ENCODE data around the gene BCL2L14. TPM values are rescaled to one million over a fixed set of nuclear protein-coding genes. Genes with fewer than 3 reads are reported as not detected.

The BCL2L14 gene, protein sequence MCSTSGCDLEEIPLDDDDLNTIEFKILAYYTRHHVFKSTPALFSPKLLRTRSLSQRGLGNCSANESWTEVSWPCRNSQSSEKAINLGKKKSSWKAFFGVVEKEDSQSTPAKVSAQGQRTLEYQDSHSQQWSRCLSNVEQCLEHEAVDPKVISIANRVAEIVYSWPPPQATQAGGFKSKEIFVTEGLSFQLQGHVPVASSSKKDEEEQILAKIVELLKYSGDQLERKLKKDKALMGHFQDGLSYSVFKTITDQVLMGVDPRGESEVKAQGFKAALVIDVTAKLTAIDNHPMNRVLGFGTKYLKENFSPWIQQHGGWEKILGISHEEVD
- not detected for total RNA-seq
- long read RNA-seq, donor 1, partial matches to known transcripts = 0 of 4 reads
- long read RNA-seq, donor 1, other reads (novel, unspliced or antisense) = 4 of 4 reads
- long read RNA-seq, donor 2 = 0 reads

DNA sequence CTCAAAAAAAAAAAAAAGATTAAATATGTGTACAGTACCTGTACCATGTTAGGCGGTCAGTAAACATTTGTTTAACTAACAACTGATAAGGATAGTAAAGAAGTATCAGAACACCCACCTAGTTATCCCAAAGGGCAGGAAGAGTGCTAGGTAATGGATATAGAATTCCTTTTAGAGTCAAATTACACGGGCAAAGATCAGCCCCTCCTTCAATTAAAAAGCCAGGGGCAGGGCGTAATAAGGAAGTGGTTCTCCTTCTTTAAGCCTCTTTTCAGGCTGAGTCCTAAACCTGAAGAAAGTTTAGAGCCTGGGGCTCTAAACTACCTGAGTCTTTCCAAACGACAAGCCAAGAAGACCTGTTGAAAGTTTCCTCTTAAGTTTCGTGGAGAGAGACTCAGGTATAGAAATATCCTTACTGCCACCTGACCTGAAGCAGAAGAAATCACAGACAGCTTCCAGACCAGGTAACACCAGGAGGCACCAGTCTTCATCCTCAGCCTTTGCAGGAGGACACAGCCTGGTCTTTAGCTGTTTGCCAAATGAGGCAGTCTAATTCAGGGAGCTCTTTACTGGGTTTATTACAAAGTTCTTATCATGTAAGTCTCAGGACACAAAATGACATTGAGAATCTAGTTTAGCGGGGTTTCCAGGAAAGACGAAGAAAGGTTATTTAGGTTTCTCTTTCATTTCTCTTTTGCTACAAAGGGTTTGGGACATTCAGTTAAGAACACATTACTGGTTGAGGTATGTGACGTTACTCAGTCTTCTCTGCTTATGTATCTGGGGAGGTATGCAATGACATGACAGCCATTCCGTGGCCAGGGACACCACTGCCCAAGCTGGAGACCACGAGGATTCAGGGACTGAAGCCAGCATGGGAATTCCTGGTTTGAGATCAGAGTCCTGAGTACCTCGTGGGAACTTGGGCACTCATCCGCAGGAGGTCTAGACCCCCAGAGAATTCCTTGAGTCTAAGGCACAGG lies at the start of gene BCL2L14:
BCL2L14 (plus strand) TSS at position 266 of the 983 bp plus-strand sequence. CDS start 8,367 bp downstream, outside the sequence.
- DNase-seq (ENCODE audit: low spot score) = no peak
- intact Hi-C loops (cut with DNase I) = no loop called here

DNA sequence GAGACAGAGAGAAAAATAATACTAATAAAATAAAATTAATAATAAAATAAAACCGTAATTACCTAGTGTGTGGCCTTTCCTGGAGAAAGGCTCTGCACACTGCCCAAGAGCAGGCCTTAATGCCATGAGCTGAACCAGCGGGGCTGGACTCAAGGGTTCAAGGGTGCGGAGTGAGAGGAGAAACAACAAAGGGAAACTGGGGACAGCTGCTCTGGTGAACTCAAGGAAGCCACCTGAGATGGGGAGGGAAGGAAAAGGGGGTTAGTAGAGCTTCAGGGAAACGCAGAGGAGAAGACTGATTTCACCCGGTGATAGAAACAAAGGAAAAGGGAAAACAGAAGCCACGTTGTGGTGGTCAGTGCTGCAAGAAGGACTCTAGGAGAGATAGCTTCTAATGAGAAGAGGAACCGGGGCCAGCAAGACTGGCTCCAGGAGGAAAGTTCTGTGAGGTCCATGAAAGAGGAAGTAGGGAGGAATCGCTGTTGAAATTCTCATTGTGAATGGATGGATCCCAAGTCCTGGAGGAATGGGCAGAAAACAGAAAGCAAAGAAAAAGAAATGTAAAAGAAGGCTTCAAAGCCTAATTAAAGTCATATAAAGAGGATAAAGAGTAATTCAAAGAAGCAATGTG lies 48.3 kb upstream of the BCL2L14 start:
- no peak for DNase-seq (ENCODE audit: low spot score)
- intact Hi-C loops (cut with DNase I) = loop anchor here (5.0 to 10.0 kb wide), 2 partner anchors 128 to 425 kb away; no protein-coding TSS in a partner anchor

DNA sequence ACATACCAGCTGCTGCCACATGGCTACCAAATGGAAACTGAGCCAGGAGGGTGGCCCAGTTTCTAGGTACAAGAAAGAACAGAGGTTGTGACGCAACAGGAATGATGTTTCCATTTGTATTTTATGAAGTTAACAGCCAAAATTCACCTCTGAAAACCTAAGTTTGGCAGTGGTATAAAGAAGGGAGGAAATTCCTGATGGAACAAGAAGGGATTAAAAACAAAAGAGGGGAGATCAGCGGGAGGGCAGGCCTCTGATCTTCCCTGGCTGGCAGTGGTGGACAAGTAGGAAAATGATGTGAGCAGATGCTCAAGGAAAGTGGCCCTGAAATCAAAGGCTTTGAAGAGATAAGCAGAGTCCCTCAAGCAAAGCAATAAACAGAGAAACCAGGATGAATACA lies 47.3 kb upstream of the BCL2L14 start:
- intact Hi-C loops (cut with DNase I) = loop anchor here (5.0 to 10.0 kb wide), 2 partner anchors 129 to 426 kb away; no protein-coding TSS in a partner anchor
- no peak for DNase-seq (ENCODE audit: low spot score)

DNA sequence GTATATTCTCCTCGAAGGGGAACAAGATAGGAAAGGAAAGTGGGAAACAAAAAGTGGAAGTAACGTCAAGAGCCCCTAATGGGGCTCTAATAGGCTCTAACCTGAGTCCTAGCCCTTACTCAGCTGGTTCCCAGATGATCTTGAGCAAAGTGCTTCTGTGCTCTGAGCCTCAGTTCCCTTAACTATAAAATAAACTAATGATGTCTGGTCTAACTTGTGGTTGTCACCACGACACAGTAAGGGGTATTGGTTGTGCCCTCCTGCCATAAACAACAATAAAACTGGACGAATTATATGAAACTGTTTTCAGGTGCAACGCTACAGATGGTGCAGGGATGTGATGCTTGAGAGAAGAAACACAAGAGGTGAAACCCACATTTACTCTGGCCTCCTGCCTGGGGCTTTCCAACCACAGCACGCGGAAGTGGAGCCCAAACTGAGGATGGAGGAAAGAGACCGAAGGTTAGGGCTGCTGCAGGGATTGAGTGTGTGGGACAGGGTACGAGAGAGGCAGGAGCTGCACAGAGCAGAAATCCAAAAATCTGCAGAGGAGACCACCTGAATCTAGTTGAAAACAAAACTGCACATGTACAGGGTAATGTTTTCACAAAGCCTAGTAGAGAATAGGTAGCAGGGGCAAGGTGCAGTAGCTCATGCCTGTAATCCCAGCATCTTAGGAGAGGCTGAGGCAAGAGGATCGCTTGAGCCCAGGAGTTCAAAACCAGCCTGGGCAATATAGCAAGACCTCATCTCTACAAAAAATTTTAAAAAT lies 45.6 kb upstream of the BCL2L14 start:
- no peak for DNase-seq (ENCODE audit: low spot score)
- intact Hi-C loops (cut with DNase I) = loop anchor here (5.0 to 10.0 kb wide), 2 partner anchors 130 to 428 kb away; no protein-coding TSS in a partner anchor

DNA sequence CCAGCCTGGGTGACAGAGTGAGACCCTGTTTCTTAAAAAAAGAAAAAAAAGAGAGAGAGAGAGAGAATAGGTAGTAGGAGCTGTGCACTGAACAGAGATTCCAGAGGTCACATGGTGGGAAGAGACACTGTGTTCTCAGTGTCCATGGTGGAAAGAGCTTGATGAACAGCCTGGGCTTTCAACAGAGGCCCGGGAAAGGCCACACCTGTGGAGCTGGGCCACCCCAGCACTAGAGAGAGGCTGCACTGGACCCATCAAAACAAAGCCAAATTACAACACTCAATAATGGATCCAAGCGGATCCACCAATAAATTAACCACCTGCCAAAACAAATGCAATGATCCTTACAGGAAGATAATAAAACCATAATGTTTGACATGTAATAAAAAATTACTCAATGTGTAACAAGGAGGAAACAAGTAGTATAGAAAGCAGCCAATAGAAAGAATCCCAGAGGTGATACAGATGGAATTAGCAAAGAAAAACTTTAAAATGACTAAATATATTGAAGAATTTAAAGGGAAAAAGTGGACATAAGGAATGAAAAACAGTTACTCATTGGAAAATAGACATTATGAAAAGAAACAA lies 44.8 kb upstream of the BCL2L14 start:
- intact Hi-C loops (cut with DNase I) = loop anchor here in 1 of 2 donors (10.0 kb wide), 1 partner anchor 131 kb away; no protein-coding TSS in a partner anchor
- DNase-seq (ENCODE audit: low spot score) = no peak

DNA sequence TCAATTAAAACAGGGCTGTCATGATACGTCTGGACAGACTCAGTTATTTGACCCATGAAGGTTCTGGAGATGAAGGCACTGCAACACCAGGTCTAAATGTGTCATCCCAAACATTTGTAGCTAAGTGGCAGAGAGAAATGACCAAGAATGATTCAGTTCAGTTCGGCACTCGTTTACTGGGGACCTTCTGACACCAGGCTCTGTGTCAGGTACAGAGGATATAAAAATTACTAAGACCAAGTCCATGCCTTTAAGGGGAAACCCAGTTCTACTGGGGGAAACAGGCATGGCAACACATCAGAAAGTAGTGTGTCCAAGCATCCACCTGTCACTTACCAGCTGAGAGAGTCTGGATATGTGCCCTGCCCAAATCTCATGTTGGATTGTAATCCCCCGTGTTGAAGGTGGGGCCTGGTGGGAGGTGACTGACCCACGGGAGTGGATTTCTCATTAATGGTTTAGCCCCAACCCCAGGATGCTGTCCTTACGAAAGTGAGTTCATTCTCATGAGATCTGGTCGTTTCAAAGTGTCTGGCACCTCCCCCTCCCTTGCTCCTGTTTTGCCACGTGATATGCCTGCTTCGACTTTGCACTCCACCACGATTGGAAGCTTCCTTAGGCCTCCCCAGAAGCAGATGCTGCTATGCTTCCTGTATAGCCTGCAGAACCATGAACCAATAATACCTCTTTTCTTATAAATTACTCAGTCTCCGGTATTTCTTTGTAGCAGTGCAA lies 41.9 kb upstream of the BCL2L14 start:
- intact Hi-C loops (cut with DNase I) = loop anchor here in 1 of 2 donors (10.0 kb wide), 1 partner anchor 134 kb away; no protein-coding TSS in a partner anchor
- DNase-seq (ENCODE audit: low spot score) = no peak

DNA sequence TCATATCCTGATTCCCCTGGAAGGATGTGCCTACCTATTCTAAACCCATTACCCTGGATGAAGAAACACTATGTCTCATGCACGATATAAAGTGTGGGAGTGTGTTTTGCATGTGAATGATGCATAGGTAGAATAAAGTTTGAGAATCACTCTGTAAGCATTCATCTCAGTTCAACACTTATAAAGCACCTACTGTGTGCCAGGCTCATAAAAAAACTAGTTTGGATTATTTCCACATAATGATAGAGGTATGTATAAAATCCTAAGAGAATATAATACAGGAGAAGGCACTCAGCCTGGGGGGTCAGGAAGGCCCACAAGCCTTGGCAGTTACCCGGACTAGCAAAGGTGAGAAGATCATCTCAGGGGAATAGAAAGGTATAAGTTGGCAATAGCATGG lies 41.1 kb upstream of the BCL2L14 start:
- no peak for DNase-seq (ENCODE audit: low spot score)
- intact Hi-C loops (cut with DNase I) = loop anchor here (5.0 to 10.0 kb wide), 3 partner anchors 135 to 475 kb away; no protein-coding TSS in a partner anchor

DNA sequence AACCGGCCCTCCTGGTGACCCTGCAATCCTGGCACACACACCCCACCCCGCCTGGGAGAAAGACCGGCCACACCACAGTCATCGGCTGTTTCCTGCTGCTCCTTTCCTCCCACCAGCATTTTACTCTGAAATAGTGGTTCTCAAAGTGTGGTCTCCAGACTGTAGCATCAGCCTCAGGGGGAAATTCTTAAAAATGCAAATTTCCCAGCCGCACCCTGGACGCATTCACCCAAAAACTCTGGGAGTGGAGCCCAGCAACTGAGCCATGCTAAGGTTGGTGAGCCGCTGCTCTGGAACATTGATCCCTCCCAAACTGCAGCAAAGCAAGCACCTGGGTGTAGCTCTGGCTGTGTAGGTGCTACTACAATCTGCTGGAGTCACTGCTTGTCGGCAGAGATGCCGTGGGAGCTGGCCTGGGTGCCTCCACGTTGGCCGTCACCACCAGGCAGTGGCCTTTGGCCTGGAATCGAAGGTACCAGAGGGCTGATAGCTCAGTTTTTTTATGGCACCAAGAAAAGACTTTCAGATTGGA lies 38.4 kb upstream of the BCL2L14 start:
- intact Hi-C loops (cut with DNase I) = loop anchor here (2.0 to 10.0 kb wide), 3 partner anchors 450 to 478 kb away; no protein-coding TSS in a partner anchor
- no peak for DNase-seq (ENCODE audit: low spot score)

DNA sequence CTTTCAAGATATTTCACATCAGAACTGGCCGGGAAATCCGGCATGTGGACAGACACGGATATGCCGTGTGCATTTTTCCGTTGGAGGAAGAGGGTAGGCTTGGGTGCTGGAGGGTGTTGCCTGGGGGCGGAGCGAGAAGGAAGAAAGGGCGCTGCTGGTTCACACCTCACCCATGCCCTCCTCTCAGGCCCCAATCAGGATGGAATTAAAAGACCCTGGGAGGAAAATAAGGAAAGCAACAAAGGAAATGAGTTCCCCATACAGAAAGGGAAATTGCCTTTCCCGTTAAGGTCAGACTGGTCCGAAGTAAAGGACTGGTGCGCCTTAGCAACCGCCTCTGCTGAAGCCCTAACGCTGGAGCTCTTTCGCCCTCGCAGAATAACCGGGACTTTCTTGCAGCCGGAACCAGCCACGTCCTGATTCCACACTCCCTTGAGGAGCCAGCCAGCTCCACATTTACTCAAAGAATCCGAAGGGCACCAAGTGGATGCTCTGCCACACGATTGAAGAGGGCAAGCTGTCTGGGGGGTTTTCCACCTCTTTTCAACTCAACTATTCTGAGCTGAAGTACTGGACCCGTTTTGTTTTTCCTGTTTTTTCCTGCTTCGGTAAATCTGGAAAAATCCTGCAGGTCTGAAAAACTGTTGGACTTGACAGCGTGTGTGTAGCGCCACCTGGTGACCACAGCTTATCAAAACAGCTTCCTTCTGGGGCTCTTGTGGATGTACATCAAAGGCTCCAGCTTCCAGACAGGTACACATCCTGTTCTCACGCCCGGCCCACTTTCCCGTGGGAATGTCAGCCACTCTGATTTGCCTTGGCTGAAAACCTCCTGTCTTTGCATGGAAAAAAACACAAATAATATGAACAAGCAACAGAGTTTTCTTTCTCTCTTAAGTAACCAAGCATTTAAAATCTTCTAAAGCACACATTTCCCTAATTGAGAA lies 37.6 kb upstream of the BCL2L14 start:
- peak; percentile 92 for DNase-seq (ENCODE audit: low spot score)
- intact Hi-C loops (cut with DNase I) = loop anchor here (2.0 to 10.0 kb wide), 3 partner anchors 451 to 478 kb away; no protein-coding TSS in a partner anchor

DNA sequence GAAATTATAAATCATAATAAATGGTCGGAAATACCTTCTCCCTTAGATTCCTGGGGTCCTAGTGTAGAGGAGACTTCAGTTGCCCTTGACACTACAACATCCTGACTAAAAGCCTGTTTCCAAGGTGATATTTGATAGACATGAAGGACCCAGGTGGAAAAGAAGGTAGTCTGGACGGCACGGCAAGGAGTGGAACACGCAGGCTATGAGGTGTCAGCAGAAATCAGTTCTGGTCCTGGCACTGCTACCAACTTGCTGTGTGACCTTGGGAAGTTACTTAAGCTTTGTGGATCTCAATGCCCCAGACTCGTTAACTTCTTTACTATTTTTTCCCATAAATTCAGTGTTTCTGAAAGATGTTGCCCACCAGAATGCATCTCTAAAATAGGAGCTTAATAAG lies 36.9 kb upstream of the BCL2L14 start:
- DNase-seq (ENCODE audit: low spot score) = no peak

DNA sequence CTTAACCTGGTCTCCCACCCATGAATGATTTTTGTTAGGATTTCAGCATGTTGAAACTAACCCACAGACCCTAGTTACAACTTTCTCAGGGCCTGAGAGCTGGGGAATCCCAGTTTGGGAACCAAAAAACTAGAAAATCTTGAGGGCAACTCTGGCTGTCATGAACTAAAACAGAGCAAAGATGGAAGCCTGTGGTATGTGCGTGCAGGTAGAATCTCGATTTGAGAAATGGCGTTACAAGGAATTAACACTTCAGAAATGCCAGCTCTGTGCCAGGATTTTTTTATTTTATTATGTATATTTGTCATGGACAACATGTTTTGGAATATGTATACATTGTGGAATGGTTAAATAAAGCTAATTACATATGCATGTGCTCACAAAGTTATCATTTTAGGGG lies 36.4 kb upstream of the BCL2L14 start:
- intact Hi-C loops (cut with DNase I) = loop anchor here (5.0 to 10.0 kb wide), 2 partner anchors 452 to 480 kb away; no protein-coding TSS in a partner anchor
- no peak for DNase-seq (ENCODE audit: low spot score)

More for the DNA sequence above, 36.9 kb upstream of the BCL2L14 start:
- intact Hi-C loops (cut with DNase I) = loop anchor here (2.0 to 10.0 kb wide), 3 partner anchors 452 to 479 kb away; no protein-coding TSS in a partner anchor

DNA sequence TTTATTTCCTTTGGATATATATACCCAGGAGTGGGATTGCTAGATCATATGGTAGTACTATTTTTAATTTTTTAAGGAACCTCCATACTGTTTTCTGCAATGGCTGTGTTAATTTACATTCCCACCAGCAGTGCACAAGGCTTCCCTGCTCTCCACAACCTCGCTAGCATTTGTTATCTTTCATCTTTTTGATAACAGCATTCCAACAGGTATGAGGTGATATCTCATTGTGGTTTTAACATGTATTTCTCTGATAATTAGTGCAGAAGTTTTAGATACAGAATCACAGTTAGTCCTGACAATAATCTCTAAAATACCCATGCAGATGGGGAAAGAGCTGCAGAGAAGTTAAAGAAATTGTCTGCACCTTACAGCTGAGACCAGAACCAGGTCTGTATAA lies 35.5 kb upstream of the BCL2L14 start:
- no peak for DNase-seq (ENCODE audit: low spot score)
- intact Hi-C loops (cut with DNase I) = loop anchor here in 1 of 2 donors (10.0 kb wide), 1 partner anchor 480 kb away; no protein-coding TSS in a partner anchor

DNA sequence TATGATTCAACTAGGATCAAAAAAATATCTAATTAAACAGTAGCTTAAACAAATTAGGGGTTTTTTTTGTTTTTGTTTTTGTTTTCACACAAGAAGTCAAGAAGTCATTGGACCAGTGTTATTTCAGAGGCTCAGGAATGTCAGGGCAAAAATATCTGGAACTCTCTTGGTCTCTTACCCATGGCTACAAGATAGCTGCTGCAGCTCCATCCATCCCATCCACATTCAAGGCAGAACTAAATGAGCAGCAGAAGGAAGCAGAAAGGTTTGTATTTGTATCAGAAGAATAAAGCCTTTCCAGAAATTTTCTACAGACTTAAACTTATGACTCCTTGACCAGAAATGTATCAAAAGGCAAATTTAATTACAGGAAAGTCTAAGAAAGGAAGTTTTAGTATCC lies 33.8 kb upstream of the BCL2L14 start:
- intact Hi-C loops (cut with DNase I) = loop anchor here in 1 of 2 donors (10.0 kb wide), 1 partner anchor 482 kb away; no protein-coding TSS in a partner anchor

DNA sequence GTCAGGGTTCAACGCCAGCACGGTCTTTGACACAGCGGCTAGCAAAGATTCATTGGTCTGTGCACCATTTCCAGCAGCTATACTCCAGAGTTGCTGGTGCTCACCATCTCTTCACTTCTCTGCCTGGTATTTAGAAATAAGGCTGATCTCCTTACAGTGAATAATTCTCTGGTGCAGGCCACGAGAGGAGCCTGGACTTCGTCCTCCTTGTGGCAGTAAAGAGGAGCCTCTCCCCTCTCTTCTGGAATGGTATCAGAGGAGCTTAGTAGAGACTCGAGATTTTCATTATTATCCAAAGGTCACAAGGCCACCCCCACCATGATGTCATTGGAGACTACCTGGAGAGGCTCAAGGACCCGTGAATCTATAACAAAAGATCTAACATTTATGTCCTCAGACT lies 30.8 kb upstream of the BCL2L14 start:
- intact Hi-C loops (cut with DNase I) = loop anchor here in 1 of 2 donors (10.0 kb wide), 1 partner anchor 485 kb away; no protein-coding TSS in a partner anchor
- DNase-seq (ENCODE audit: low spot score) = no peak

More for the DNA sequence above, 33.8 kb upstream of the BCL2L14 start:
- no peak for DNase-seq (ENCODE audit: low spot score)

DNA sequence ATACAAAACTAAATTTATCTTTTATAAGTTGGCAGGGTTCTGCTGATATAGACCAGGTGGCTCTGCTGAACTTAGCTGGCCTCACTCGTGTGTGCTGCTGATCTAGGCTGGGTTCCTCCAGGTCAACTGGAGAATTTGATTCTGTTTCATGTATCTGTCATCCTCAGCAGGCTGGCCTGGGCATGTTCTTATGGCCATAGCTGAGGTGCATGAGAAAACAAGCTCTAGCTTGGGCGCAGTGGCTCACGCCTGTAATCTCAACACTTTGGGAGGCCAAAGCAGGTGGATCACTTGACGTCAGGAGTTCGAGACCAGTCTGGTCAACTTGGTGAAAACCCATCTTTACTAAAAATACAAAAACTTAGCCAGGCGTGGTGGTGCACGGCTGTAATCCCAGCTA lies 24.3 kb upstream of the BCL2L14 start:
- DNase-seq (ENCODE audit: low spot score) = no peak
- intact Hi-C loops (cut with DNase I) = no loop called here

Measured in posterior vena cava (tissue), 2 donors.